ENCODE results near the gene GATA2. TPM values are rescaled to one million over a fixed set of nuclear protein-coding genes. Genes with fewer than 3 reads are reported as not detected.

Gene GATA2
- total RNA-seq, 1 donor from 2014 or later = 60.4 TPM

DNA sequence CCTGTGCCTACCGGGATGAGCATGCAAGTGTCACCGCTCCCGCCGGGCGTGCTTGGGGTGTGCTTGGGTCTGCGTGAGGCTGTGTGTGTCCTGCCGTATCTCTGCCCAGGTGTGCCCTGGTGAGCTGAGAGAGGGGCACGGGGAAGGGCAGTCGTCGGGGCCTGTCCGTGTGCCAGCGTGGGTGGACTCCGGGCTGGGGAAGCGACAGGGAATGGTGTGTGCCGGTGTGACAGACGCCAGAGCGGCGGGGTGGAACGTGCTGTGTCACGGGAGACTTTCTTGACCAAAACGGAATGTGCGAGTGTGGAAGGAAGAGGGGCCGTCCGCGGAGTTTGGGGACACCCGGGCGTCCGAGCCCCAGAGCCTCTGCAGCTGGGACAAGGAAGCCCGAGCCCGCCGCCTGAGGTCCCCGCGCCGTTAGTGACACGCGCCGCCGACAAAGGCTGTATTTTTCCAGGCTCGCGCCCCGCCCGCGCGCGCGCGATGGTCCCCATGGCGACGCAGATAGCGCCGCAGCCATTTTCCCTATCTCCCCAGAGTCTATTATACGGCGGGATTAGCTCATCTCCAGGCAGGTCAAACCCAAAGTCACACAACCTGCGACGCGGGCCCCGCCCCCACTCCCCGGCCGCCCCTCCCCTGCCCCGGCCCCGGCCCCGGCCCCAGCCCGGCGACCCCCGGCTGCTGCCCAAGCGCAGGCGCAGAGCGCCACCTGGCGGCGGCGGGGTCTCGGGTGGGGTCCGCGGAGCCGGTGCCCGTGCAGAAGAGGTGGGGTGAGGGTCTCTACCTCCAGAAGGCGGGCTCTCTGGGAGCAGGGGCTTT, 4.5 kb upstream of the GATA2 start:
- Mint-ChIP-seq H3K4me3 (peak overlapping the region; percentile 73), H3K4me1 (peaks cover 43% of the 10 kb centered on the region), H3K36me3 (peaks cover 25% of the 10 kb centered on the region), H3K27me3 (ENCODE audit: low read depth) (peaks cover 29% of the 10 kb centered on the region), H3K9me3 (peaks cover 8% of the 10 kb centered on the region), H3K27ac (peak overlapping the region; percentile 55)
- DNase-seq (ENCODE audit: low spot score in 2 of 2, unreplicated experiment in 2 of 2) = peak; percentile 83 to 90
- TF ChIP-seq, protein P1, sequence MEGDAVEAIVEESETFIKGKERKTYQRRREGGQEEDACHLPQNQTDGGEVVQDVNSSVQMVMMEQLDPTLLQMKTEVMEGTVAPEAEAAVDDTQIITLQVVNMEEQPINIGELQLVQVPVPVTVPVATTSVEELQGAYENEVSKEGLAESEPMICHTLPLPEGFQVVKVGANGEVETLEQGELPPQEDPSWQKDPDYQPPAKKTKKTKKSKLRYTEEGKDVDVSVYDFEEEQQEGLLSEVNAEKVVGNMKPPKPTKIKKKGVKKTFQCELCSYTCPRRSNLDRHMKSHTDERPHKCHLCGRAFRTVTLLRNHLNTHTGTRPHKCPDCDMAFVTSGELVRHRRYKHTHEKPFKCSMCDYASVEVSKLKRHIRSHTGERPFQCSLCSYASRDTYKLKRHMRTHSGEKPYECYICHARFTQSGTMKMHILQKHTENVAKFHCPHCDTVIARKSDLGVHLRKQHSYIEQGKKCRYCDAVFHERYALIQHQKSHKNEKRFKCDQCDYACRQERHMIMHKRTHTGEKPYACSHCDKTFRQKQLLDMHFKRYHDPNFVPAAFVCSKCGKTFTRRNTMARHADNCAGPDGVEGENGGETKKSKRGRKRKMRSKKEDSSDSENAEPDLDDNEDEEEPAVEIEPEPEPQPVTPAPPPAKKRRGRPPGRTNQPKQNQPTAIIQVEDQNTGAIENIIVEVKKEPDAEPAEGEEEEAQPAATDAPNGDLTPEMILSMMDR (IDR thresholded peaks at IDR 0.05; ENCODE audit: unreplicated experiment) = peak; percentile 83

DNA sequence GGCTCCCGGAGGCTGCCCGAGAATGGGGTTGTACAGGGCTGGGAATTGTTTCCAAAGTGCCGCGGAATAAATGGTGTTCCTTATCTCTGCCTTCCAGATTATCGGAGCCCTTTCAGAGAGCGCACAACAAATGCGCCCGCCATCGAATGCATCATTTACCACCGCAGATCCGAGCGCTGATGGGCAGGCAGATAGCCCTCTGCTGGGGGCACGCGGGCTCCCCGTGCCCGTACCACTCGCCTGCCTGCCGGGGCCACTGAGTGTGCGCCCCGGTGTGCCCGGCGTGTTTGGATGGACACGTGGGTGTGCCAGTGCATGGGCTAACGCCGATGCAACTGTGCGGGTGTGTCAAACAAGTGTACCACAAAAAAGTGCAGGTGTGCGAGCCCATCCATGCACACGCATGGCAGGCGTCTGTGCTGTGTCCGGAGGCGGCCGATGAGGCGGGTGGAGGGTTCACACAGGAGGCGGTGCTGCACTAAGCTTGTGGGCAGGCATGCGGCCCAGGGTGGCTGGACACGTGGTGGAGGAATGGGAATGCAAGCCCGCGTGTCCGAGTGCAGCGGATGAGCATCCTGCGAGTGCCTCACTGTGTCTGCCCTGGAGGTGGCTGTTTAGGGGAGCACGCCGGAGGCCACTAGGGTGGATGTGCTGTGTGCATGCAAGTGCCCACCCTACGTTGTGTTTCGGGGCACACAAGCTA, 3.8 kb upstream of the GATA2 start:
- Mint-ChIP-seq H3K27me3 (ENCODE audit: low read depth) (peaks cover 33% of the 10 kb centered on the region), H3K27ac (peak overlapping the region; percentile 55), H3K4me3 (peak overlapping the region; percentile 73), H3K4me1 (peaks cover 48% of the 10 kb centered on the region), H3K36me3 (peaks cover 17% of the 10 kb centered on the region), H3K9me3 (peaks cover 4% of the 10 kb centered on the region)
- TF ChIP-seq, protein P1 (IDR thresholded peaks at IDR 0.05; ENCODE audit: unreplicated experiment) = no peak
- peak in 1 of 2 experiments; percentile 48 for DNase-seq (ENCODE audit: low spot score in 2 of 2, unreplicated experiment in 2 of 2)

DNA sequence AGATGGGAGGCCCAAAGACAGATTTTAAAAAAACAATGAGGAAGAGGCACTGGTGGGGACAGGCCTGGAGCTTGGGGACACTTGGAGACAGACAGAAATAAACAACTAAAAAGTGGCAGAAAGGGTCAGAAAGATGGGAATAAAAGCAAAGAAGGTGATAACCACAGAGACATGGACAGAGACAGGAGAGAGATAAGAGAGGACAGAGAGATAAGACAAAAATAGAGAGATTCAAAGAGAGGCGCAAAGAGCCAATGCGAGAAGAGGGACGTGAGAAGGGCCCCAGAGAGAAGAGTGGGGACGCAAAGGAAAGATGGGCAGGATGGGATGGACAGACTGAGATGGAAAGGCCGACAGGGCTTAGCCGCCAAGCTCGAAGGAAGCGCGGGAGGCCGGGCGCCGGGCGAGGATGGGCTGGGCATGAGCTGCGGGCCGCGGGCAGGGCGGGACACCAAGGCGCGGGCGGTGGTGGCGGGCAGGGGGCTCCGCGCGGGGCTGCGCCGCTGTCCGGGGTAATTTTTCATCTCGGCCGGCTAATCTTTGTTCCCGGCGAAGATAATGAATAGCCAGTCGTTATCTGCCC, 3.1 kb upstream of the GATA2 start:
- Mint-ChIP-seq H3K27me3 (ENCODE audit: low read depth) (peaks cover 36% of the 10 kb centered on the region), H3K4me1 (peaks cover 52% of the 10 kb centered on the region), H3K9me3 (peaks cover 4% of the 10 kb centered on the region), H3K27ac (peak overlapping the region; percentile 49), H3K36me3 (peaks cover 12% of the 10 kb centered on the region), H3K4me3 (peak overlapping the region; percentile 45)
- DNase-seq (ENCODE audit: low spot score in 2 of 2, unreplicated experiment in 2 of 2) = no peak
- TF ChIP-seq, protein P1 (IDR thresholded peaks at IDR 0.05; ENCODE audit: unreplicated experiment) = no peak

DNA sequence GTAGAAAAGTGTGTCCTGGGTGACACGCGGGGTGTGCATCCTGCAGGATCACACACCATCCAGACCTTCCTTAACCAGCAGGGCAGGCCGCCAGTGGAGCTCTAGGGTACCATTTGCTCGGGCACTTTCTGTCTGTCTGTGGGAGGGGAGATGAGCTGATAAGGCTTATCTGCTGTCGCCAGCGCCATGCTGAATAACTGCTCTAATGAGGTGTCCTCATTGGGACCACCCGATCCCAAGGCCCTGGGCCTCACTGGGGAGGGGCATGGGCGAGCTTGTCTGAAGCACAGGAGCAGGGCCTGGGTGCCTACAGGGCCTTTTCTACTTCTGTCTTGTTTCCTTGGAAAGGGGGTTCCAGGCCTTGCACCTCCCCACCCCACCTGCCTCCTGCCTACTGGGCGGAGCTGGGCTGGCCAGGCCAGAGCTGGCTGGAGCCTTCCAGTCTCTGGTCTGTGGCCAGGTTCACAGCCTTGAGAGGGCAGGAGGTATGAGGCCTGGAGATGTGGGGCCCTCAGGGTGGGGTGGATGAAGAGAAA, 2.5 kb upstream of the GATA2 start:
- Mint-ChIP-seq H3K36me3 (peaks cover 6% of the 10 kb centered on the region), H3K4me3 (peak overlapping the region; percentile 45), H3K27me3 (ENCODE audit: low read depth) (peaks cover 40% of the 10 kb centered on the region), H3K9me3 (peaks cover 4% of the 10 kb centered on the region), H3K4me1 (peaks cover 56% of the 10 kb centered on the region), H3K27ac (peak overlapping the region; percentile 49)
- TF ChIP-seq, protein P1 (IDR thresholded peaks at IDR 0.05; ENCODE audit: unreplicated experiment) = no peak
- peak in 1 of 2 experiments; percentile 37 for DNase-seq (ENCODE audit: low spot score in 2 of 2, unreplicated experiment in 2 of 2)

DNA sequence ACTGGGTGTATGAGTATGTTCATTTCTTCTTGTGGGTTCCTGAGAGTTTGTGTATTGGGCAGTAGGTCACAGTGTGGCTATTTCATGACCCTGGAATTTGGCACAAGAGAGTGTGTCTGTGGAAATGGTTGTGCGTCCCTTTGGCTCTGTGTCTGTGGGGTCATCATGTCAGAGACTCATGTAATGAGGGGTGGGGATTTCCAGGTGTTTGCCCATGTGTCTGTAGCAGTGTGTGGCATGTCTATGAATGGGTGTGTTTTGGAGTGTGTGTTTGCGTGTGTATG, 1.3 kb upstream of the GATA2 start:
- H3K27me3 Mint-ChIP-seq (ENCODE audit: low read depth) = peaks cover 40% of the 10 kb centered on the region
- no peaks in the 10 kb centered on the region for H3K36me3 Mint-ChIP-seq
- no peak for DNase-seq (ENCODE audit: low spot score in 2 of 2, unreplicated experiment in 2 of 2)
- no peak overlapping the region for H3K27ac Mint-ChIP-seq
- TF ChIP-seq, protein P1 (IDR thresholded peaks at IDR 0.05; ENCODE audit: unreplicated experiment) = no peak
- peak overlapping the region; percentile 4 for H3K4me3 Mint-ChIP-seq
- H3K4me1 Mint-ChIP-seq = peaks cover 60% of the 10 kb centered on the region
- H3K9me3 Mint-ChIP-seq = no peaks in the 10 kb centered on the region

All from mesothelial cell of epicardium (in vitro differentiated cells).